Measurements from ENCODE around the gene ULK4. TPM values are rescaled to one million over a fixed set of nuclear protein-coding genes. Genes with fewer than 3 reads are reported as not detected.

Gene ULK4
- total and polyA plus RNA-seq, 2 of the 4 experiments (the other 2 are of a cell fraction): 2.7 to 5.0 TPM

DNA sequence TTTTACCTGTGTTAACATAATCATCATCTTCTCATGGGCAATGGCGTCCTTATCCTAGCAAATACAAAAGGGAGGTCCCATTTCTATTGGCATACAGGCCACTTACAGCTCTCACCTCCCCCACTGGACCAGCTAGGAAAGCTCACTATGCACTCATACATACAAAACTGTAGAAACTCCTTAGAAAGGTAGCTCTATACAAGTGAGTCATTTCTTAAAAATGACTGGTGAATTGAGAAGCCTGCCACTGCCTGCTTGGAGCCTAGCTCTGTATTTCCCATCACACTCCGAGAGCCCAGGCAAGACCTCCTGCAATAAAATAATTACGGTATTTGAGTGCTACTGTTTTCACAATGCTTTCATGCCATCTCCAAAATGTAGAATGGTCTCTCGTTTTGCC, 321.8 kb downstream of the ULK4 start:
- ChIA-PET POLR2A (ENCODE audit: unreplicated experiment) (no interaction called here), CTCF (no interaction called here)
- Histone ChIP-seq H3K23ac (ENCODE audit: low read depth, low read length) (no peak overlapping the region), H3K9ac (ENCODE audit: low read depth, low read length) (no peak overlapping the region), H2BK20ac (ENCODE audit: low read depth, low read length) (no peak overlapping the region), H3K79me1 (ENCODE audit: low read depth in 1 of 2, low read length in 2 of 2) (no peaks in the 10 kb centered on the region), H3K4me2 (ENCODE audit: low read depth, low read length) (no peak overlapping the region), H3K27ac (ENCODE audit: insufficient read depth, low read length) (no peak overlapping the region), H3K4me1 (ENCODE audit: control insufficient read depth, insufficient read depth, low read length) (0 out of 2 replicates have a peak, but pooled peaks cover 2% of the 10 kb centered on the region), H2AK5ac (ENCODE audit: low read depth, low read length) (no peak overlapping the region), H3K4ac (ENCODE audit: low read depth, low read length) (no peak overlapping the region), H4K8ac (ENCODE audit: low read depth in 2 of 2, low read length in 2 of 2) (no peak overlapping the region), H2BK15ac (ENCODE audit: low read depth, low read length) (no peak overlapping the region), H3K9me3 (ENCODE audit: control insufficient read depth, insufficient read depth, low read length) (no peaks in the 10 kb centered on the region), H4K20me1 (ENCODE audit: insufficient read depth, low read length) (no peaks in the 10 kb centered on the region), H3K56ac (ENCODE audit: extremely low read depth, insufficient read depth, low read length) (no peak overlapping the region), H2BK120ac (ENCODE audit: low read depth, low read length) (no peak overlapping the region), H4K5ac (ENCODE audit: low read depth, low read length) (no peak overlapping the region), H2AFZ (replicated peaks; ENCODE audit: low read length, poor library complexity) (no peak overlapping the region), H3K18ac (ENCODE audit: low read depth, low read length) (no peak overlapping the region), H2AK9ac (replicated peaks; ENCODE audit: low read depth, low read length, poor library complexity) (no peak overlapping the region), H3K14ac (replicated peaks; ENCODE audit: low read depth, low read length) (no peak overlapping the region), H3K9me1 (ENCODE audit: insufficient read depth, low read length) (0 out of 2 replicates have a peak, but pooled peaks cover 4% of the 10 kb centered on the region), H3K27me3 (ENCODE audit: control insufficient read depth, insufficient read depth, low read length) (no peaks in the 10 kb centered on the region), H2BK5ac (ENCODE audit: low read depth, low read length, poor library complexity, severe bottlenecking) (no peak overlapping the region), H4K91ac (ENCODE audit: insufficient read depth, low read depth, low read length) (no peak overlapping the region), H3K36me3 (ENCODE audit: control insufficient read depth, insufficient read depth, low read length) (no peaks in the 10 kb centered on the region), H3K4me3 (ENCODE audit: insufficient read depth, low read depth, low read length) (no peak overlapping the region)
- BruUV-seq (replicated peaks): no TSS peak
- dilution Hi-C loops (cut with HindIII; ENCODE audit: low sequenced_read_pairs, unreplicated experiment) (no loop called here), in situ Hi-C loops (cut with MboI; ENCODE audit: low sequenced_read_pairs) (no loop called here), intact Hi-C loops (cut with micrococcal nuclease) (no loop called here)
- DNase-seq (peak; percentile 12), ATAC-seq (ENCODE audit: low read depth) (peak; percentile 56)
- TF ChIP-seq NFE2L2 (IDR thresholded peaks at IDR 0.05; ENCODE audit: low read depth, low read length): no peak
- no peak for TF ChIP-seq MAZ (IDR thresholded peaks at IDR 0.05; ENCODE audit: borderline replicate concordance, low read depth, low read length)
- no peak for TF ChIP-seq POLR2A (IDR thresholded peaks at IDR 0.05; ENCODE audit: low read depth, low read length)
- no peak for TF ChIP-seq BHLHE40 (IDR thresholded peaks at IDR 0.05; ENCODE audit: low read depth, low read length)
- WGBS, 2 experiments (ENCODE audit: extremely low coverage in 2 of 2, insufficient read length in 1 of 2): no CpG with 5 or more reads among the region's 4 CpGs
